Gastroesophageal sphincter (tissue), 3 donors: Measurements from ENCODE around the gene BAMBI.

ENCODE experiments used
- EP300 ChIP-seq: sonication (generic); formaldehyde crosslinking; IDR thresholded peaks from one replicate; pipeline ENCODE4 v1.6.1; 2017; ENCODE audit warnings: antibody characterized with exemption, mild to moderate bottlenecking
- TF ChIP-seq, protein P1 (sequence below), 4 experiments: fragments of 200-600 bp in 2 of 4; fragments of 450-650 bp in 2 of 4; sonication (generic) in 1 of 4; IDR thresholded peaks; one replicate each; pipeline ENCODE4 v1.5.1; 2017 to 2019; ENCODE audit warnings: antibody characterized with exemption in 4 of 4, mild to moderate bottlenecking in 2 of 4, moderate library complexity in 2 of 4

DNA sequence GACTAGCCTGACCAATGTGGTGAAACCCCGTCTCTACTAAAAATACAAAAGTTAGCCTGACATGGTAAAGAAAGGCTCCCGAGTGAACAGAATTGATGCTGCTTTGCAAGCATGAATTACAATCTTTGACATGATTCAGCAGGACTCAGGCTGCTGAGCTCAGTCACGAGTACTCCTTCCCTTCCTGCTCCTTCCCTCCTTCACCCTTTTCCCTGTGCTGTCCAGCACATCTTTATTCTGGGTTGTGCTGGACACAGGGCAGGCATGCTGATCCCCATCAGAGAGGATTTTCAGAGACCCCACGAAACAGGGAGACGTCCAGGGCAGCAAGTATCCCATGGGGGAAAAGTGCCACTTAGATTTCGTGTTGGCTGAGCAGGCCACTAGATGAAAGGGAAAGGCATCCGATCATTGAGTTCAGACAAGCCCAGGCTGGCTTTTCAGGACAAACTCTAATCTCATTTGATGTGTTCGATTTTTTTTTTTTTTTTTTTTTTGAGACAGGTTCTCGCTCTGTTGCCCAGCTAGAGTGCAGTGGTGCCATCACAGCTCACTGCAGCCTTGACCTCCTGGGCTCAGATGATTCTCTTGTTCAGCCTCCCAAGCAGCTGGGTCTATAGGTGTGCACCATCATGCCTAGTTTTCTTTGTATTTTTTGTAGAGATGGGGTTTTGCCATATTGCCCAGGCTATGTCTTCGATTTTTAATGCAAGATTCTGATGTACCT lies 36.5 kb downstream of the BAMBI start:
- TF ChIP-seq, protein P1, sequence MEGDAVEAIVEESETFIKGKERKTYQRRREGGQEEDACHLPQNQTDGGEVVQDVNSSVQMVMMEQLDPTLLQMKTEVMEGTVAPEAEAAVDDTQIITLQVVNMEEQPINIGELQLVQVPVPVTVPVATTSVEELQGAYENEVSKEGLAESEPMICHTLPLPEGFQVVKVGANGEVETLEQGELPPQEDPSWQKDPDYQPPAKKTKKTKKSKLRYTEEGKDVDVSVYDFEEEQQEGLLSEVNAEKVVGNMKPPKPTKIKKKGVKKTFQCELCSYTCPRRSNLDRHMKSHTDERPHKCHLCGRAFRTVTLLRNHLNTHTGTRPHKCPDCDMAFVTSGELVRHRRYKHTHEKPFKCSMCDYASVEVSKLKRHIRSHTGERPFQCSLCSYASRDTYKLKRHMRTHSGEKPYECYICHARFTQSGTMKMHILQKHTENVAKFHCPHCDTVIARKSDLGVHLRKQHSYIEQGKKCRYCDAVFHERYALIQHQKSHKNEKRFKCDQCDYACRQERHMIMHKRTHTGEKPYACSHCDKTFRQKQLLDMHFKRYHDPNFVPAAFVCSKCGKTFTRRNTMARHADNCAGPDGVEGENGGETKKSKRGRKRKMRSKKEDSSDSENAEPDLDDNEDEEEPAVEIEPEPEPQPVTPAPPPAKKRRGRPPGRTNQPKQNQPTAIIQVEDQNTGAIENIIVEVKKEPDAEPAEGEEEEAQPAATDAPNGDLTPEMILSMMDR (IDR thresholded peaks at IDR 0.05) = no peak
- TF ChIP-seq EP300 = no peak
